Measurements from ENCODE around the gene PFKL.
A peak's percentile ranks its signal among the peaks of the same experiment; 100 is the strongest.

Gene PFKL

DNA sequence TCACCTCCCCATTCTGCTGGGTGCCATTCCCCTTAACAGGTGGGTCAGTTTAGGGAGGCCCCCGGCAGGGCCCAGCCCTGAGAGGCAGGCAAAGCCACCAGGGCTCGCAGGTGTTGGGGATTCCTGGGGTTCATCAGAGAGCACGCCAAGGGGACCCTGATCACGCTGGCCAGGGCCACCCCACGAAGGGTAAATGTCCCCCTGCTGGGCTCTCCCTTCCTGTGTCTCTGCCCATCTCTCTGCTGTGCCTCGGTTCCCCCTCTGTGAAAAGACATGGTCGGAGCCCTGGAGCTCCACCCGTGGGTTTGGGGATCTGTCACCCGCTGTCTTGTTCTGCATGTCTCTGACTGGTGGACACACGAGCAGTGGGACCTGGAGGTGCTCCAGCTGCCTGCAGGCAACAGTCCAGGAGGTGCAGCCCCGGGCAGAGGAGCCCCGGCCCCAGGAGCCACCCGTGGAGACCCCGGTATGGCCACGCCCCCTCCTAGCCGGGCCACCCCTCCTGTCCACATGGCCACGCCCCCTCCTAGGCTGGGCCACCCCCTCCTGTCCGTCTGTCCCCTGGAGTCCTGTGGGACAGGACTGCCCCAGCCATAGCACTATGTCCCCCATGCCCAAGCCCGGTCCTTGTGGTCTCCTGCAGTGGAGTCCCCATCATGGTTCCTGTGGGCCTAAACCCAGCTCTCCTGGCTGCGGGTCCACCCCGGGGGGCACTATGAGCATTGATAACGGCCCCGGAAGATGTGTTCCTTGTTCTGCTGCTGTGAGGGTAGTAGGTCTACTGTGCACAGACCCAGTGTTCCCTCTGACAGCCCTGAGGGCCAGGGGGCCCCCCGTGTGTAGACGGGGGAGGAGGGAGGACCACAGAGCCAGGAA is 7.7 kb upstream of the PFKL start:
- Histone ChIP-seq H3K27me3 (ENCODE audit: insufficient read depth, insufficient read length) (peaks cover 4% of the 10 kb centered on the region), H3K4me1 (ENCODE audit: insufficient read depth, insufficient read length) (peaks cover 34% of the 10 kb centered on the region), H3K9ac (ENCODE audit: insufficient read length, low read depth) (no peak overlapping the region), H3K4me3 (ENCODE audit: insufficient read length, low read depth) (no peak overlapping the region), H3K9me3 (ENCODE audit: insufficient read depth, low read length) (no peaks in the 10 kb centered on the region), H3K36me3 (ENCODE audit: insufficient read depth, insufficient read length, low read length) (no peaks in the 10 kb centered on the region)
- no peak for TF ChIP-seq ZNF274 (IDR thresholded peaks at IDR 0.05; ENCODE audit: low read depth, low read length)
- TF ChIP-seq SUZ12 (IDR thresholded peaks at IDR 0.05; ENCODE audit: extremely low read depth, insufficient read depth, insufficient read length): no peak
- TF ChIP-seq YY1 (IDR thresholded peaks at IDR 0.05; ENCODE audit: insufficient read depth, insufficient read length): no peak
- DNase-seq (ENCODE audit: low read depth, low spot score): no peak

DNA sequence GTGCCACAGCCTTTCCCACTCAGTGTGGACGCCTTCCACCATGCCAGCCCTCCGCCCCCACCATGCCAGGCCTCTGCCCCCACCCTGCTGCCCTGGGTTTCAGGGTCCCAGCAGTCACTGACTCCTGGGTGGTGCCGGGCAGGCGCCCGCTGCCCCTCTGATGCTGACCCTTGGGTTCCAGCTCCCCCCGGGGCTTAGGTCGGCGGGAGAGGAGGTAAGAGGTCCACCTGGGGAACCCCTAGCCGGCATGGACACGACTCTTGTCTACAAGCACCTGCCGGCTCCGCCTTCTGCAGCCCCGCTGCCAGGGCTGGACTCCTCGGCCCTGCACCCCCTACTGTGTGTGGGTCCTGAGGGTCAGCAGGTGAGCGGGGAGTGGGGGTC is 7.0 kb upstream of the PFKL start:
- no peaks in the 10 kb centered on the region for H3K36me3 ChIP-seq (ENCODE audit: insufficient read depth, insufficient read length, low read length)
- H3K27me3 ChIP-seq (ENCODE audit: insufficient read depth, insufficient read length): peaks cover 4% of the 10 kb centered on the region
- no peak overlapping the region for H3K9ac ChIP-seq (ENCODE audit: insufficient read length, low read depth)
- TF ChIP-seq YY1 (IDR thresholded peaks at IDR 0.05; ENCODE audit: insufficient read depth, insufficient read length) (no peak), ZNF274 (IDR thresholded peaks at IDR 0.05; ENCODE audit: low read depth, low read length) (no peak), SUZ12 (IDR thresholded peaks at IDR 0.05; ENCODE audit: extremely low read depth, insufficient read depth, insufficient read length) (no peak)
- no peak overlapping the region for H3K4me3 ChIP-seq (ENCODE audit: insufficient read length, low read depth)
- no peaks in the 10 kb centered on the region for H3K9me3 ChIP-seq (ENCODE audit: insufficient read depth, low read length)
- no peak for DNase-seq (ENCODE audit: low read depth, low spot score)
- peaks cover 34% of the 10 kb centered on the region for H3K4me1 ChIP-seq (ENCODE audit: insufficient read depth, insufficient read length)

DNA sequence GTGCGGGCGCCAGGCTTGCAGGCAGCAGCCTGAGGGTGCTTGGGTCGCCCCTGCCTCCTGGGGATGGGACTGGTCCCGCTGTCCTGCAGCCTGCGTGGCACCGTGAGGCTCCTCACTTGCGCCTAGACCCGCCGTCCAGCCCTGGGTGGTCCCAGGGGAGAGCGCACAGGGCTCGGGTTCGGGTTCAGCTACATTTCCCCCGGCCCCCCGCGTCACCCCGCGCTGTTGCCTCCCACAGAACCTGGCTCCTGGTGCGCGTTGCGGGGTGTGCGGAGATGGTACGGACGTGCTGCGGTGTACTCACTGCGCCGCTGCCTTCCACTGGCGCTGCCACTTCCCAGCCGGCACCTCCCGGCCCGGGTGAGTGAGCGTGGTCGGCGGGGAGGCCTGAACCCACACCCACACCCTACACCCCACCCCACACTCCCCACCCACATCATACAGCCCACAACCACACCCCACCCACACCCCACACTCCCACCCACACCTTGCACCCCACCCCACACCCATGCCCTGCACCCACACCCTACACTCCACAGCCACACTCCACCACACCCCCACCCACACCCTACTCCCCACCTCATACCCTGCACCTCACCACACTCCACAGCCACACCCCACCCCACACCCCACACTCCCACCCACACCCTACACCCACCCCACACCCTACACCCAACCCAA is 6.2 kb upstream of the PFKL start:
- no peaks in the 10 kb centered on the region for H3K27me3 ChIP-seq (ENCODE audit: insufficient read depth, insufficient read length)
- H3K36me3 ChIP-seq (ENCODE audit: insufficient read depth, insufficient read length, low read length): no peaks in the 10 kb centered on the region
- no peaks in the 10 kb centered on the region for H3K9me3 ChIP-seq (ENCODE audit: insufficient read depth, low read length)
- TF ChIP-seq SUZ12 (IDR thresholded peaks at IDR 0.05; ENCODE audit: extremely low read depth, insufficient read depth, insufficient read length) (no peak), ZNF274 (IDR thresholded peaks at IDR 0.05; ENCODE audit: low read depth, low read length) (no peak), YY1 (IDR thresholded peaks at IDR 0.05; ENCODE audit: insufficient read depth, insufficient read length) (no peak)
- H3K4me3 ChIP-seq (ENCODE audit: insufficient read length, low read depth): no peak overlapping the region
- DNase-seq (ENCODE audit: low read depth, low spot score): no peak
- no peak overlapping the region for H3K9ac ChIP-seq (ENCODE audit: insufficient read length, low read depth)
- H3K4me1 ChIP-seq (ENCODE audit: insufficient read depth, insufficient read length): peaks cover 34% of the 10 kb centered on the region

DNA sequence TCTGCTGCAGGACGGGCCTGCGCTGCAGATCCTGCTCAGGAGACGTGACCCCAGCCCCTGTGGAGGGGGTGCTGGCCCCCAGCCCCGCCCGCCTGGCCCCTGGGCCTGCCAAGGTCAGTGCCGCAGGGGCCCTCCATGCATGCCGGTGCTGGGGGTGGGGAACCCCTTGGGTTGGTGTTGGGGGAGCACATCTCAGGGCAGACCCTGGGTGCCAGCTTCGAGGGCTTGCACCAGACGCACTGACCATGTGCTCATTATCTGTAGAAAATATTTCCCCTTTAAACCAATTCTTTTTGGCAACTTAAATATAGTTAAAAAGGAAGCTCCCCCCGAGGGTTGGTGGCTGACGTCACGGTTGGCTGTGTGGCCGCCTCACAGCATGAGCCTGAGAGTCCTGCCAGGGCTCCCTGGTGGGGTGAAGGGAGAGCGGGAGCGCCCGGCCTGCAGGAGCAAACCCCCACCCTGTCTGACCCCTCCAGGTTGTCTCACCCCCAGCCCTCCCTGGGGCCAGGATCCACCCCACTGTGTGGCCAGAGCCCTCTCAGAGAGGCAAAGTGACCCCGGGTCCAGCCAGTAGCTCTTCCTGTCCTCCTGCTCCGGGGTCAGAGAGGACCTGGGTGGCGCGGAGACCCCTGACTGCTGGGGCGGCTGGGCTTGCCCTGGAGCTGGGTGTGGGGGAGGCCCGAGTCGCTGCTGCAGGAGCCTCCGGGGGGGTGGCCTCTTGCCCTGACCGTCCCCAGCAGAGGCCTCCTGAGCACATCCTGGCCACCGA is 5.3 kb upstream of the PFKL start:
- Histone ChIP-seq H3K9ac (ENCODE audit: insufficient read length, low read depth) (peak overlapping the region; percentile 36), H3K27me3 (ENCODE audit: insufficient read depth, insufficient read length) (no peaks in the 10 kb centered on the region), H3K36me3 (ENCODE audit: insufficient read depth, insufficient read length, low read length) (no peaks in the 10 kb centered on the region), H3K4me1 (ENCODE audit: insufficient read depth, insufficient read length) (peaks cover 31% of the 10 kb centered on the region), H3K4me3 (ENCODE audit: insufficient read length, low read depth) (no peak overlapping the region), H3K9me3 (ENCODE audit: insufficient read depth, low read length) (no peaks in the 10 kb centered on the region)
- no peak for DNase-seq (ENCODE audit: low read depth, low spot score)
- TF ChIP-seq ZNF274 (IDR thresholded peaks at IDR 0.05; ENCODE audit: low read depth, low read length) (no peak), YY1 (IDR thresholded peaks at IDR 0.05; ENCODE audit: insufficient read depth, insufficient read length) (no peak), SUZ12 (IDR thresholded peaks at IDR 0.05; ENCODE audit: extremely low read depth, insufficient read depth, insufficient read length) (no peak)

DNA sequence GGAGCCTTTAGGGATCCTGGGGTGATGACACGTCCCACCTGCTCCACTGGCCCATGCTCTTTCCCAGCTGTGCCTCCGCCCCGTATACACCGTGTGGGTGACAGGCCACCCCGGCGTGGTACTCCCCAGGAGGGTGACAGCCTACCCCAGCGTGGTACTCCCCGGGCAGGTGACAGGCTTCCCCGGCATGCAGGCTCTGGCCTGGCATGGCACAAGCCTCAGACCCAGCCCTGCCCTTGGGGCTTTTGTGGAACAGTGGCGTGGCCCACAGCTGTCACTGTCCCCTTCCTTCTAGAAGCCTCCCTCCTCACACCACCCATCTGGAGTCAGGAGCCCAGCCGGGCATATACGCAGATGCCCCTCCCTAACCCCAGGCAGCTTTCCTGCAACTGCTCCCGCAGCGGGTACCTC is 4.7 kb upstream of the PFKL start:
- DNase-seq (ENCODE audit: low read depth, low spot score): no peak
- Histone ChIP-seq H3K9ac (ENCODE audit: insufficient read length, low read depth) (no peak overlapping the region), H3K27me3 (ENCODE audit: insufficient read depth, insufficient read length) (no peaks in the 10 kb centered on the region), H3K4me1 (ENCODE audit: insufficient read depth, insufficient read length) (peaks cover 31% of the 10 kb centered on the region), H3K4me3 (ENCODE audit: insufficient read length, low read depth) (no peak overlapping the region), H3K9me3 (ENCODE audit: insufficient read depth, low read length) (no peaks in the 10 kb centered on the region), H3K36me3 (ENCODE audit: insufficient read depth, insufficient read length, low read length) (no peaks in the 10 kb centered on the region)
- TF ChIP-seq ZNF274 (IDR thresholded peaks at IDR 0.05; ENCODE audit: low read depth, low read length) (no peak), SUZ12 (IDR thresholded peaks at IDR 0.05; ENCODE audit: extremely low read depth, insufficient read depth, insufficient read length) (no peak), YY1 (IDR thresholded peaks at IDR 0.05; ENCODE audit: insufficient read depth, insufficient read length) (no peak)

DNA sequence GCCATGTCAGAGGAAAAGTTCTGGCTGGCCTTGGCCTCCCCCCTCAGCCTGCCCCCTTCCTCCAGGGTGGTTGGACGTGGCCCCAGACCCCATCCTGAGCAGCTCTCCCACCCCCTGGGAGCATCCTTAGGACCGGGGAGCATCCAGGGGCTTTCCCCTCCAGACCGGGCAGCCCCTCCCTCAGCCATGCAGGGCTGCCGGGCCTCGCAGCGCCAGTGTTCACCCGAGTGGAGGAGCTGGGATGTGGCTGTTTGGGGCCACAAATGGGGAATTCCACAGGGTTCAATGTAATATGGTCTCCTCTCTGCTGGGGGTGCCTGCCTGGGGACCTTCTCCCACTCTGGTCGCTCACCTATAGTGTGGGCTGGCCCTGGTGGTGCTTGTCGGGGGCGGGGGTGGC is 4.2 kb upstream of the PFKL start:
- peaks cover 31% of the 10 kb centered on the region for H3K4me1 ChIP-seq (ENCODE audit: insufficient read depth, insufficient read length)
- no peaks in the 10 kb centered on the region for H3K9me3 ChIP-seq (ENCODE audit: insufficient read depth, low read length)
- H3K4me3 ChIP-seq (ENCODE audit: insufficient read length, low read depth): no peak overlapping the region
- TF ChIP-seq YY1 (IDR thresholded peaks at IDR 0.05; ENCODE audit: insufficient read depth, insufficient read length) (no peak), ZNF274 (IDR thresholded peaks at IDR 0.05; ENCODE audit: low read depth, low read length) (no peak), SUZ12 (IDR thresholded peaks at IDR 0.05; ENCODE audit: extremely low read depth, insufficient read depth, insufficient read length) (no peak)
- H3K9ac ChIP-seq (ENCODE audit: insufficient read length, low read depth): no peak overlapping the region
- no peaks in the 10 kb centered on the region for H3K27me3 ChIP-seq (ENCODE audit: insufficient read depth, insufficient read length)
- no peaks in the 10 kb centered on the region for H3K36me3 ChIP-seq (ENCODE audit: insufficient read depth, insufficient read length, low read length)
- DNase-seq (ENCODE audit: low read depth, low spot score): no peak
